Uterus (tissue), 2 donors: Measurements from ENCODE around the gene TMEM87B.

Experiments used
- POLR2A ChIP-seq, 2 donors: fragments of 450-650 bp; IDR thresholded peaks; one replicate each; pipeline ENCODE4 v1.6.1; 2016; ENCODE audit warnings: antibody characterized with exemption in 2 of 2, mild to moderate bottlenecking in 1 of 2, moderate library complexity in 1 of 2
- TF ChIP-seq, protein P1 (sequence below), 4 experiments: fragments of 200-600 bp in 2 of 4; fragments of 450-650 bp in 2 of 4; sonication (generic) in 2 of 4; IDR thresholded peaks; one replicate each; pipeline ENCODE4 v1.5.1; 2016 to 2019; ENCODE audit warnings: antibody characterized with exemption in 4 of 4, mild to moderate bottlenecking in 2 of 4, moderate library complexity in 1 of 4

DNA sequence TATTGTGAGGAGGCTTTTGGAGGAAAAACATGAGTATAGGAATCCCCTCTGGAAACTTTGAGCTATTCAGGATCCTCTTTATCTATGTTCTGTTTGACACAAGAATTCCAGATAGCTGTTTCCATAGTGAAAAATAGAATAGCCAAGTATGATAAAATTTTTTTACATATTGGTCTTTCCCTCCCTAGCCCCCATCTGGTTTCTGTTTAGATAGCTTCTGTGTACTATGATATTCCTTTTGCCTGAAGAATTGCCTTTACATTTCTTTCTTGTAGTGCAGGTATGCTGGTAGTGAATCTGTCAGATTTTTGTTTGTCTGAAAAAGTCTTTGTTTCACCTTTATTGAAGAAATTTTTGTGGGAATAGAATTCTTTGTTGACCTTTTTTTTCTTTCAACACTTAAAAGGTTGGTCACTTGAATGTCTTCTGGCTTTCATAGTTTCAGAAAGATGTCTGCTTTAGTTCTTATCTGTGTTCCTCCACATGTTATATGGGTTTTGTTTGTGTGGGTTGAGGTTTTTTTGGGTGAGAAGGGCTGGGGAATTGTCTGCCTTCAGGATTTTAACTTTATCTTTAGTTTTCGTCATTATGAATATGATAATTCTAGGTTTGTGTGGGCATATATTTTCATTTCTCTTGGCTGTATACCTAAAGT, 53.2 kb downstream of the TMEM87B start:
- TF ChIP-seq, protein P1, sequence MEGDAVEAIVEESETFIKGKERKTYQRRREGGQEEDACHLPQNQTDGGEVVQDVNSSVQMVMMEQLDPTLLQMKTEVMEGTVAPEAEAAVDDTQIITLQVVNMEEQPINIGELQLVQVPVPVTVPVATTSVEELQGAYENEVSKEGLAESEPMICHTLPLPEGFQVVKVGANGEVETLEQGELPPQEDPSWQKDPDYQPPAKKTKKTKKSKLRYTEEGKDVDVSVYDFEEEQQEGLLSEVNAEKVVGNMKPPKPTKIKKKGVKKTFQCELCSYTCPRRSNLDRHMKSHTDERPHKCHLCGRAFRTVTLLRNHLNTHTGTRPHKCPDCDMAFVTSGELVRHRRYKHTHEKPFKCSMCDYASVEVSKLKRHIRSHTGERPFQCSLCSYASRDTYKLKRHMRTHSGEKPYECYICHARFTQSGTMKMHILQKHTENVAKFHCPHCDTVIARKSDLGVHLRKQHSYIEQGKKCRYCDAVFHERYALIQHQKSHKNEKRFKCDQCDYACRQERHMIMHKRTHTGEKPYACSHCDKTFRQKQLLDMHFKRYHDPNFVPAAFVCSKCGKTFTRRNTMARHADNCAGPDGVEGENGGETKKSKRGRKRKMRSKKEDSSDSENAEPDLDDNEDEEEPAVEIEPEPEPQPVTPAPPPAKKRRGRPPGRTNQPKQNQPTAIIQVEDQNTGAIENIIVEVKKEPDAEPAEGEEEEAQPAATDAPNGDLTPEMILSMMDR (IDR thresholded peaks at IDR 0.05): no peak
- TF ChIP-seq POLR2A (IDR thresholded peaks at IDR 0.05): no peak
